NOMO-1 (cell line): Measurements from ENCODE around the gene PICK1.

ENCODE experiments used
- DNase-seq, 2 experiments: peaks; one replicate each; lab custom pipeline; 2025; ENCODE audit not compliant: unreplicated experiment in 2 of 2; lab: John Stamatoyannopoulos, UW

PICK1 gene

GRCh38 chr22:38046070-38046748 is 11.0 kb upstream of the PICK1 start:
- DNase-seq = no peak

- no peak for DNase-seq
Observed at GRCh38 chr22:38049812-38050619, 7.2 kb upstream of the PICK1 start.

DNA sequence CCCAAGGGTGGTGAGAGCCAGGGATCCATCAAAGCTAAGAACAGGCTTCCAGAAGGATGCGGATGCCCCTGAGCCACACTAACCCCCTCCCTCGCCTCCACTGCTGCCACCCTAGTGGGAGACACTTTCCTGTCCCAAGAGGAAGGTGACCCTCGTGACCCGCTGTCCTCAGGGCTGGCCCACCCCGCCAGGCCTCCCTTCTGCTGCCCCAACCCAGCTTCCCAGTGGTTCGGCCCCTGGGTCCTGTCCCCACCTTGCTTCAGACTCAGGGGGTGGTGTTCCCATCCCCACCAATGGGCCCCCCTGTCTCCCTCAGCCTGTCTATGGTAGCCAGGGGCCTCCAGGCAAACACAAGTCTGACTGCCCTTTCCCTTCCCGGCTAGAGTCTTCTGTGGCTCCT is 6.5 kb upstream of the PICK1 start:
- DNase-seq = no peak

GRCh38 chr22:38051261-38051660 is 5.9 kb upstream of the PICK1 start:
- DNase-seq = no peak

DNA sequence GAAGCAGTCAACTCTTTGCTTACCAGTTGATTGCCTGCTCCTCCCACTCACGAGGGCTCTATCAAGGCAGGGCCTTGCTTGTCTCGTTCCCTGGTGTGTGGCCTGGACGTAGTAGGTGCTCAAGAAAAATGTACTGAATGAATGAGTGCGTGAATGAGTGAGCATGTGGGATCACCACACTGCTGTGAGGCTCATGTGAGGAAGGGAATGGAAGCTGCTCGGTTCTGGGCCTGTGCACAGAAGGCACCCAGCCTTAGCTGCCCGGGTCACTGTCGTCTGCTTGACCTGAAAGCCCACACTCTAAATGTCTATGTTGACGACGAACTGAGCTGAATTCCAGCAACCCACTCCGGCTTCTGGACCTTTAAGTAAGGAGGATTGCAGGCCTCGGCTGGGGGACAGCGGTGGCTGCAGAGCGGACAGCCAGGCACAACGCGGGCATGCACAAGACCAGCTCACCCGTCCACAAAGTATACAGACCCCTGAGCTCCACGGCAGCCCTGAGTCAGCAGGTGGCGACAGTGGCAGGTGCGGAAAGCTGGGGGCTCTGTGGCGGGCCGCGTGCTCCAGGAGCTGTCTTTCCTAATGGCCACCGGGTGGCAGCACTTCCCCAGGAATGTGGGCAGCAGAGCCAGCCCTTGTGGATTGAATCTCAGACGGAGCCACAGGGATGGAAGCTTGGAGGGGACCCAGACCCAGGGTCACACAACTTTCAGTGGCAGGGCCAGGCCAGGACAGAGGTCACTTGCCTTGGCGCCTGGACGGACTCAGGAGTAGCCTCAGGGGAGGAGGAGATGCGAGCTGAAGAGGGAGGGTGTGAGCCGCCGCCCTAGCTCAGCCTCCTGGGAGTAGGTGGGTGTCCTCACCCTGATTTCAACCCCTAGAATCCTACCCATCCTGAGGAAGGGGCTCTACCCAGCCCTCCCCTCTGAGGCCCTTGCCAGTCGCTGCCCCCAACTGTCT is 5.0 kb upstream of the PICK1 start:
- DNase-seq = peak; percentile 72 to 73

- DNase-seq = peak in 1 of 2 experiments; percentile 32
Observed at GRCh38 chr22:38062791-38063190, 5.6 kb downstream of the PICK1 start.

- no peak for DNase-seq
Observed at GRCh38 chr22:38065539-38065938, 8.3 kb downstream of the PICK1 start.

DNA sequence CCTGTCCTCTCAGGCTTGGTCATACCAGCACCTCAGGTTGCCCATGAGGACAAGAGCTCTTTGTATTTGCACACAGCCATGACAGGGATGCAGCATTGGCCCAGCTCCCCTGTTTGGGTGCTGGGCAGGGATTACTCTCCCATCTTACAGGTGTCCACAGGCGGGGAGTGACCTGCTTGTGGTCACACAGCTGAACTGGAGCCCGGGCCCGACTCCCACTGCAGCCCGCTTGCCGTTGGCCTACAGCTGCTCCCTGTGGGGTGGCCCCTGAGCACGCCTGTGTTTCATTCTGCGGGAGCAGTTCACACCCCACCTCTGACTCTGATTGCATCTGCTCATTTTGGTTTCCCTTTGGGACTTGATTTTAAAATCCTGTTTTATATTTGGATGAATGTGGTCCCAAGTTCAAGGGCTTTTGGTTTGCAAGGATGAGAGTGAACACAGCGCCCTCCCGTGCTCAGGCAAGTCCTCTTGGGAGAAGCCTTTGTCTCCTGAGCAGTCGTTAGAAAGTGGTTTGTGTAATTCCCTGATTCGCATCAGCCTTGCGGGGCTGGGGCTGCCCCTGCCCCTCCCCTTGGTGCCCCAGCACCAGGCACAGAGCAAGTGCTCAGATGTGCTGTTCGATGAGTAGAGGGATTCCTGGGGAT is 9.3 kb downstream of the PICK1 start:
- DNase-seq = no peak

DNA sequence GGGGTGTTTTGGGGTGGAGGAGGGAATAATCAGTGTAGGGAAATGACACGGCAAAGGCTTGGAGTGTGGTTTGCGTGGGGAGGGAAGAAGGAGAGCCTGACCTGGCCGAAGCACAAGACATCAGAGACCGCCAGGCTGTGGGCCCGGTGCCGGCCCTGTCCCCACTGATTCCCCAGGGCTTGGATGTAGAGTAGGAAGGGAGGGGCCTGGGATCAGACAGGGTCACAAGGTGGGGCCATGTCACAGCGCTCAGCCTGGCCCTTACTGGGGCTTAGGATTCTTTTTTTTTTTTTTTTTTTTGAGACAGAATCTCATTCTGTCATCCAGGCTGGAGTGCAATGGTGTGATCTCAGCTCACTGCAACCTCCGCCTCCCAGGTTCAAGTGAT is 9.8 kb downstream of the PICK1 start:
- no peak for DNase-seq

- DNase-seq = no peak
Observed at GRCh38 chr22:38067761-38068360, 10.7 kb downstream of the PICK1 start.

- no peak for DNase-seq
Observed at GRCh38 chr22:38068641-38069371, 11.6 kb downstream of the PICK1 start.

DNA sequence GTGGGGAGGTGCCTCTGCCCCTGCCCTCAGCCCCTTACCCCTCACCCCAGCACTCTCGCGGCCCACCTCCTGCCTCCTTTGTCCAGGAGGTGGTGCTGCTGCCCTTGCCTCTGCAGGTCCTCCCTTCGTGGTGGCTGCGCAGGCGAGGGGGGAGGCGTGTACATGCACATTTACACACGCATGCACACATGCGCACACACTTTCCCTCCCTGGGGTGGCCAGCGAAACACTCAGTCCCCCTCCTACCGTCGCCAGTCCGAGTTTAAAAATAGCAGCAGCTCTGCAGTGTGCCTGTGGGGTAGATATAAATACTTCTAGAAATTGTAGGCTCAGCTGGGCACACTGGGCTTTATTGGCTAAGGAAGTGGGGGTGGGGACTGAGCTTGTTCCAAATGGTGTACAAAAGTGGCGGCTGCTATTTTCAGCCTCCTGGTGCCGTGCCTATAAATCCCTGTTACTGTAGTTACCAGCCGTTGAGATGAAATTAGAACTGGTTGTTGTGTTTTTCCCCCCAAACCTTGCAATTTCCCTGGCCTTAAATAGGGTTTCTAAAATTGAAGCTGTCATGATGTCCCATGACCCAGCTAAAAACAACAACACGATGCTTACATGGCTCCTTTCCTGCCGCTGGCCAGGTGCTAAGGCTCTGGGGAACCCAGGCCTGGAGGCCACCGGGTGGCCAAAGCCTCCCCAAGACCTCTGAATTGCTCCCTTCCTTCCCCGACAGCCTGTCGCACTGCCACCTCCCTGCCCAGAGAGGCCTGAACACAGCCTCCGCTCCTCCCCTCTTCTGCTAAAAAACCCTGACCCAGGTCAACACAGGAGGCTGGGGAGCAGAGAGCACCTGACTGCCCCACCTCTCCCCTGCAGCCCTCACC is 12.4 kb downstream of the PICK1 start:
- DNase-seq = peak; percentile 69 to 72

DNA sequence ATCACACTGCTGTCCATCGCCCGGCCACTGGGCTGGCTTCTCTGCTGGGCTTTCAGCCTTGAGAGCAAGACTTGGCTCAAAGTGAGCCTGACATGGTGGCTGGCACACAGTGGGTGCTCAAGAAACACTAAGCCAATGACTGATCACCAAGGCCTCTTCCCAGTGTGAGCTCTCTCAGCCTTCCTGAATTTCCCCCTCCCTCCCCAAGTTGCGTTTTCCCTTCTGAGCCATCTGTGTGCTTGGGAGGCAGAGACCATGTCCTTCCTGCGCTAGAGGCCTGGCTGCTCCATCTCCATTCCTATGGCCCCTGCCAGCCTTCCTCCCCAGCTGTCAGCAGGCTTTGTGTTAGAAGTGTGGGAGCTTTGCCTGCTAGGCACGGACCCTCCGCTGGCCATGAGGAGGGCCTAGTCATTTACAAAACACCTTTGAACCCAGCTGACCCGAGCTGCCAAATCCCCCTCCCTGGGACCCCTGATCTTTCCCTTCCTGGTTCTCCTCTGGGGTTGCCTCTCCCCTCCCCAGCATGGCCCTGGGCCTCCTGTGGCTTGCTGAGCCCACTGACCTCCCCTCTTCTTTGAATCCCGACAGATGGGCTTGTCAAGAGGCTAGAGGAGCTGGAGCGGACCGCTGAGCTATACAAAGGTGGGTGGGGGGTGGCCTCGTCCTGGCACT is 13.2 kb downstream of the PICK1 start:
- DNase-seq = no peak

GRCh38 chr22:38071421-38072321 is 14.5 kb downstream of the PICK1 start:
- DNase-seq = no peak

GRCh38 chr22:38072322-38073149 is 15.3 kb downstream of the PICK1 start:
- no peak for DNase-seq
